ENCODE results near the gene CEACAM16.

CEACAM16 gene

DNA sequence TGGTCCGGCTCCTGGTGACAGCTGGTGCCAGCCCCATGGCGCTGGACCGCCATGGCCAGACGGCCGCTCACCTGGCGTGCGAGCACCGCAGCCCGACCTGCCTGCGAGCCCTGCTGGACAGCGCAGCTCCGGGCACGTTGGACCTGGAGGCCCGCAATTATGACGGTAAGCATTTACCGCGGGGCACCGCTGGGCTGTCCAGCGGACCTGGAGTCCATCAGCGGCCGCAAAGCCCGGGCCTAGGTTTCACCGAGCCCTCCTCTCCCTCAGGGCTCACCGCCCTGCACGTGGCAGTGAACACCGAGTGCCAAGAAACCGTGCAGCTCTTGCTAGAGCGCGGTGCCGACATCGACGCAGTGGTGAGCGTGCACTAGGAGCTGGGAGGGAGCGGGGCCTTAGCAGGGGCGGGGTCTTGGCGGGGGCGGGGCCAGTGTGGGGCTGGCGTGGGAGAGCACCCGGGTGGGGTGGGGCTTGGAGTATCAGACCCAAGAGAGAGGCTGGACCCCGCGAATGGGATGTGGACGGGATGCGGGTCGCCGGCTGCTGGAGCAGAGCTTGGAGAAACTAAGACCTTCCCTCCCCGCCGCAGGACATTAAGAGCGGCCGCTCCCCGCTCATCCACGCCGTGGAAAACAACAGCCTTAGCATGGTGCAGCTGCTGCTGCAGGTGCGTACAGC lies 58.2 kb downstream of the CEACAM16 start:
- H3K36me3 ChIP-seq (ENCODE audit: control insufficient read depth in 2 of 2, insufficient read depth in 1 of 2, low read length in 2 of 2): peaks cover under 1 to 17% of the 10 kb centered on the region in 2 experiments; a peak in 2 of 3 replicates
- TF ChIP-seq ZNF555 (tag by site-specific recombination; conservative IDR thresholded peaks at IDR 0.05) (no peak), ZNF354C (tag by site-specific recombination; IDR thresholded peaks at IDR 0.05; ENCODE audit: borderline replicate concordance, low read depth) (no peak), ZNF558 (tag by site-specific recombination; IDR thresholded peaks at IDR 0.05) (no peak)
- TF ChIP-seq, protein P1, sequence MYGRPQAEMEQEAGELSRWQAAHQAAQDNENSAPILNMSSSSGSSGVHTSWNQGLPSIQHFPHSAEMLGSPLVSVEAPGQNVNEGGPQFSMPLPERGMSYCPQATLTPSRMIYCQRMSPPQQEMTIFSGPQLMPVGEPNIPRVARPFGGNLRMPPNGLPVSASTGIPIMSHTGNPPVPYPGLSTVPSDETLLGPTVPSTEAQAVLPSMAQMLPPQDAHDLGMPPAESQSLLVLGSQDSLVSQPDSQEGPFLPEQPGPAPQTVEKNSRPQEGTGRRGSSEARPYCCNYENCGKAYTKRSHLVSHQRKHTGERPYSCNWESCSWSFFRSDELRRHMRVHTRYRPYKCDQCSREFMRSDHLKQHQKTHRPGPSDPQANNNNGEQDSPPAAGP (tag by site-specific recombination; IDR thresholded peaks at IDR 0.05): no peak
- ChIA-PET CTCF (interaction anchor here (0.6 to 1.4 kb wide), 4 partner anchors 9 to 196 kb away, joined by 3 to 5 read pairs (median 4); no protein-coding TSS in a partner anchor), POLR2A (interaction anchor here (1.5 kb wide), 1 partner anchor 12 kb away, joined by 3 read pairs; no protein-coding TSS in a partner anchor)
- H3K4me1 ChIP-seq (ENCODE audit: control insufficient read depth, insufficient read depth, low read length): peaks cover 18% of the 10 kb centered on the region
- no peaks in the 10 kb centered on the region for H3K9me3 ChIP-seq (ENCODE audit: control insufficient read depth, insufficient read depth, low read depth, low read length)
- no peak overlapping the region for H3K4me3 ChIP-seq (ENCODE audit: low read depth, low read length)
- no peak overlapping the region for H3K27ac ChIP-seq (ENCODE audit: extremely low read depth, low read depth, low read length)

DNA sequence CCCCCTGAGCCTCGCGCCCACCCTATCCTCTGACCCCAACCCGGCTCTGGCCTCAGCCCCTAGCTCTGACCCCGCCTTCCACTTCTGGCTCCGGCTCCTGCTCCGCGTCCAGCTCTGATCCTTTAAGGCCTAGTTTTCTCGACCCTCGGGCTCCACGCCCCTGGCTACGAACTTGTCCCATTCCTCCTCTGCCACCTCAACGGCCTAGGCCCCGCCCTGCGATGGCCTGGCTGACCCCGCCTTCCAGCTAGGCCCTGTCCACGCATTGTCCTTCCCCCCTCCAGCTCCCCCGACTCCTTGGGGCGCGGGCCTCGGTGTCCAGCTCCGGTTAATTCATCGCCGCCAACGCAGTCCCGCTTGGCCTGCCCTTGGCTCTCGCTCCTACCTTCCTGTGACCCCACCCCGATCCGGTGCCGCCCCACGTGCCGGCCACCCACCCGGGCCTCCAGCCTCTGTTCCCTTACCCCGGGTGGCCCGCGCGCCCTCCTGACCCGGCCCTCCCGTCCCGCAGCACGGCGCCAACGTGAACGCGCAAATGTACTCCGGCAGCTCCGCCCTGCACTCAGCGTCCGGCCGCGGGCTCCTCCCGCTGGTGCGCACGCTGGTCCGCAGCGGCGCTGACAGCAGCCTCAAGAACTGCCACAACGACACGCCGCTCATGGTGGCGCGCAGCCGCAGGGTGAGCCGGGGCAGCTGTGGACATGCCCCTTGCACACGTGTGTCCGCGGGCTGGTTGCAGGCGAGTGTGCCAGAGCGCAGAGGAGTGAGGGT lies 59.0 kb downstream of the CEACAM16 start:
- CTCF ChIA-PET: interaction anchor here (0.6 to 1.4 kb wide), 6 partner anchors 8 to 195 kb away, joined by 3 to 5 read pairs (median 4); no protein-coding TSS in a partner anchor
- H3K27ac ChIP-seq (ENCODE audit: extremely low read depth, low read depth, low read length): no peak overlapping the region
- no peak overlapping the region for H3K4me3 ChIP-seq (ENCODE audit: low read depth, low read length)
- TF ChIP-seq, protein P2, sequence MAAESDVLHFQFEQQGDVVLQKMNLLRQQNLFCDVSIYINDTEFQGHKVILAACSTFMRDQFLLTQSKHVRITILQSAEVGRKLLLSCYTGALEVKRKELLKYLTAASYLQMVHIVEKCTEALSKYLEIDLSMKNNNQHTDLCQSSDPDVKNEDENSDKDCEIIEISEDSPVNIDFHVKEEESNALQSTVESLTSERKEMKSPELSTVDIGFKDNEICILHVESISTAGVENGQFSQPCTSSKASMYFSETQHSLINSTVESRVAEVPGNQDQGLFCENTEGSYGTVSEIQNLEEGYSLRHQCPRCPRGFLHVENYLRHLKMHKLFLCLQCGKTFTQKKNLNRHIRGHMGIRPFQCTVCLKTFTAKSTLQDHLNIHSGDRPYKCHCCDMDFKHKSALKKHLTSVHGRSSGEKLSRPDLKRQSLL (tag by site-specific recombination; IDR thresholded peaks at IDR 0.05): peak; percentile 62; the same call in 1 of the 2 replicates
- no peak for TF ChIP-seq ZNF544 (tag by site-specific recombination; IDR thresholded peaks at IDR 0.05)
- TF ChIP-seq, protein P3, sequence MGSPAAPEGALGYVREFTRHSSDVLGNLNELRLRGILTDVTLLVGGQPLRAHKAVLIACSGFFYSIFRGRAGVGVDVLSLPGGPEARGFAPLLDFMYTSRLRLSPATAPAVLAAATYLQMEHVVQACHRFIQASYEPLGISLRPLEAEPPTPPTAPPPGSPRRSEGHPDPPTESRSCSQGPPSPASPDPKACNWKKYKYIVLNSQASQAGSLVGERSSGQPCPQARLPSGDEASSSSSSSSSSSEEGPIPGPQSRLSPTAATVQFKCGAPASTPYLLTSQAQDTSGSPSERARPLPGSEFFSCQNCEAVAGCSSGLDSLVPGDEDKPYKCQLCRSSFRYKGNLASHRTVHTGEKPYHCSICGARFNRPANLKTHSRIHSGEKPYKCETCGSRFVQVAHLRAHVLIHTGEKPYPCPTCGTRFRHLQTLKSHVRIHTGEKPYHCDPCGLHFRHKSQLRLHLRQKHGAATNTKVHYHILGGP (tag by site-specific recombination; IDR thresholded peaks at IDR 0.05): no peak
- H3K9me3 ChIP-seq (ENCODE audit: control insufficient read depth, insufficient read depth, low read depth, low read length): no peaks in the 10 kb centered on the region
- peaks cover 17% of the 10 kb centered on the region for H3K4me1 ChIP-seq (ENCODE audit: control insufficient read depth, insufficient read depth, low read length)
- POLR2A ChIA-PET: interaction anchor here (0.6 to 1.5 kb wide), 2 partner anchors 11 to 42 kb away, joined by 3 to 5 read pairs; no protein-coding TSS in a partner anchor
- peaks cover 0 to 17% of the 10 kb centered on the region in 2 experiments; a peak in 2 of 3 replicates for H3K36me3 ChIP-seq (ENCODE audit: control insufficient read depth in 2 of 2, insufficient read depth in 1 of 2, low read length in 2 of 2)

DNA sequence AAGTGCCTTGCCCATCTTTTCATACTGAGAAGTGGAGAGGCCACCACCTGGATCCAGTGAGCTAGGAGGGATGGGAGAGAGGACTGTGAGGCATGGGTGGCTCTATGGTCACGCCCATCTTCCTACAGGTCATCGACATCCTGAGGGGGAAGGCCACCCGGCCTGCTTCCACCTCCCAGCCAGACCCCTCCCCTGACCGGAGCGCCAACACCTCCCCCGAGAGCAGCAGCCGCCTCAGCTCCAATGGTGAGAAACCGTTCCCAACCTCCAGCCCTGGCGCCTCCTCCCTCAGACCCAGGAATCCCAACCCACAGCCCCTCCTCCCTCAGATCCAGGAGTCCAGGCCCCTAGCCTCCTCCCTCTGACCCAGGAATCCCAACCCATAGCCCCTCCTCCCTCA lies 59.6 kb downstream of the CEACAM16 start:
- Histone ChIP-seq H3K36me3 (ENCODE audit: control insufficient read depth in 2 of 2, insufficient read depth in 1 of 2, low read length in 2 of 2) (peaks cover 0 to 17% of the 10 kb centered on the region in 2 experiments; a peak in 2 of 3 replicates), H3K4me1 (ENCODE audit: control insufficient read depth, insufficient read depth, low read length) (peaks cover 13% of the 10 kb centered on the region), H3K27ac (ENCODE audit: extremely low read depth, low read depth, low read length) (no peak overlapping the region), H3K4me3 (ENCODE audit: low read depth, low read length) (no peak overlapping the region), H3K9me3 (ENCODE audit: control insufficient read depth, insufficient read depth, low read depth, low read length) (no peaks in the 10 kb centered on the region)
- CTCF ChIA-PET: interaction anchor here (0.7 to 1.4 kb wide), 3 partner anchors 9 to 26 kb away, joined by 3 to 4 read pairs (median 3); no protein-coding TSS in a partner anchor
- POLR2A ChIA-PET: interaction anchor here (0.6 kb wide), 1 partner anchor 43 kb away, joined by 5 read pairs; no protein-coding TSS in a partner anchor
- TF ChIP-seq GLIS1 (tag by site-specific recombination; IDR thresholded peaks at IDR 0.05): peak; percentile 40
- TF ChIP-seq KLF1 (tag by site-specific recombination; IDR thresholded peaks at IDR 0.05): peak; percentile 47; the same call in 1 of the 2 replicates
- peak; percentile 54; the same call in 1 of the 2 replicates for TF ChIP-seq EGR2 (tag by site-specific recombination; IDR thresholded peaks at IDR 0.05; ENCODE audit: low read depth)
- TF ChIP-seq ZNF324 (tag by site-specific recombination; IDR thresholded peaks at IDR 0.05): no peak
